H1 (cell line): ENCODE results near the gene PTPRD. TPM values are rescaled to one million over a fixed set of nuclear protein-coding genes. Genes with fewer than 3 reads are reported as not detected.

ENCODE experiments used
- CTCF ChIA-PET: fragments of 300-600 bp; sonication (Branson Sonifier 250); formaldehyde crosslinking; loops from one replicate; lab custom pipeline; 2021; ENCODE audit not compliant: partially characterized antibody; lab: Charles Lee
- POLR2A ChIA-PET: fragments of 300-600 bp; sonication (Branson Sonifier 250); formaldehyde crosslinking; loops from one replicate; lab custom pipeline; 2021; ENCODE audit warnings: inconsistent platforms; ENCODE audit not compliant: partially characterized antibody; lab: Charles Lee
- DNase-seq, 2 experiments: peaks; one replicate each; pipeline versions ENCODE4 v3.0.0 to v3.0.0-alpha.2; 2010 to 2022; ENCODE audit warnings: low spot score in 2 of 2, low read depth in 1 of 2, mixed read lengths in 1 of 2
- FAIRE-seq: peaks from 2 replicates; lab custom pipeline; 2011; peaks lifted over from hg19 to GRCh38; lab: Jason Lieb, UNC
- H2AFZ ChIP-seq: 2 replicates; pipeline ENCODE4 v1.8.1; 2012; ENCODE audit warnings: low read length, inconsistent platforms
- H2AK5ac ChIP-seq: 2 replicates; pipeline ENCODE4 v1.6.1; 2013; ENCODE audit warnings: low read depth, low read length
- H2BK120ac ChIP-seq: replicated peaks from 2 replicates; pipeline ENCODE3; 2013; ENCODE audit warnings: low read depth, low read length, inconsistent platforms
- H2BK12ac ChIP-seq: 2 replicates; pipeline ENCODE4 v1.6.1; 2013; ENCODE audit warnings: low read depth, low read length
- H2BK15ac ChIP-seq: 2 replicates; pipeline ENCODE4 v1.6.1; 2013; ENCODE audit warnings: low read length
- H2BK20ac ChIP-seq: 2 replicates; pipeline ENCODE4 v1.6.1; 2013; ENCODE audit warnings: low read length
- H2BK5ac ChIP-seq: 2 replicates; pipeline ENCODE4 v1.6.1; 2013; ENCODE audit warnings: low read depth, low read length
- H3K14ac ChIP-seq: 2 replicates; pipeline ENCODE4 v1.6.1; 2013; ENCODE audit warnings: inconsistent platforms; ENCODE audit not compliant: insufficient read length
- H3K18ac ChIP-seq: 2 replicates; pipeline ENCODE4 v1.6.1; 2013; ENCODE audit warnings: low read length; ENCODE audit errors: extremely low read depth
- H3K23ac ChIP-seq: 2 replicates; pipeline ENCODE4 v1.6.1; 2013; ENCODE audit warnings: inconsistent platforms; ENCODE audit not compliant: insufficient read length
- H3K23me2 ChIP-seq: 2 replicates; pipeline ENCODE4 v1.6.1; 2013; ENCODE audit warnings: low read depth, low read length
- H3K27ac ChIP-seq: 2 replicates; pipeline ENCODE4 v1.6.1; 2011; ENCODE audit warnings: low read depth, low read length, inconsistent platforms
- H3K27me3 ChIP-seq, 4 experiments: replicated peaks in 1 of 4; 1 replicate in 1 of 4; 2 replicates in 3 of 4; pipeline versions ENCODE4 v1.6.1 to v1.8.1; 2011 to 2013; ENCODE audit warnings: low read length in 3 of 4, mild to moderate bottlenecking in 3 of 4, inconsistent platforms in 2 of 4, mixed read lengths in 2 of 4, moderate library complexity in 1 of 4; ENCODE audit not compliant: control insufficient read depth in 3 of 4, insufficient read depth in 3 of 4; ENCODE audit errors: extremely low read depth in 1 of 4
- H3K36me3 ChIP-seq, 4 experiments: 2 replicates each; pipeline versions ENCODE4 v1.6.1 to v1.8.1; 2011 to 2013; ENCODE audit warnings: mild to moderate bottlenecking in 4 of 4, low read length in 3 of 4, moderate library complexity in 2 of 4, control low read depth in 1 of 4, inconsistent platforms in 1 of 4; ENCODE audit not compliant: insufficient read depth in 4 of 4, control insufficient read depth in 2 of 4
- H3K4ac ChIP-seq: replicated peaks from 2 replicates; pipeline ENCODE3; 2013; ENCODE audit warnings: low read length, low read depth, mixed read lengths, inconsistent platforms; ENCODE audit not compliant: insufficient read length
- H3K4me1 ChIP-seq, 4 experiments: replicated peaks in 1 of 4; 1 replicate in 1 of 4; 2 replicates in 3 of 4; pipeline versions ENCODE4 v1.6.1 to v1.8.1; 2011 to 2013; ENCODE audit warnings: low read length in 3 of 4, inconsistent platforms in 2 of 4, mixed read lengths in 1 of 4; ENCODE audit not compliant: insufficient read depth in 4 of 4, control insufficient read depth in 3 of 4
- H3K4me2 ChIP-seq, 2 experiments: 2 replicates each; pipeline versions ENCODE4 v1.6.1 to v1.8.1; 2011 to 2013; ENCODE audit warnings: low read depth in 2 of 2, low read length in 2 of 2, control low read depth in 1 of 2, inconsistent platforms in 1 of 2, mild to moderate bottlenecking in 1 of 2; ENCODE audit not compliant: insufficient read depth in 1 of 2
- H3K4me3 ChIP-seq, 4 experiments: fragments of 200-600, 300-600 bp in 1 of 4; sonication (generic), shearing (Covaris generic), sonication (Bioruptor Twin) in 1 of 4; 2 replicates each; pipeline versions ENCODE4 v1.5.1 to v1.8.1; 2011 to 2016; ENCODE audit warnings: low read length in 4 of 4, low read depth in 3 of 4, control low read depth in 2 of 4, inconsistent platforms in 2 of 4, mild to moderate bottlenecking in 2 of 4, mixed read lengths in 1 of 4, moderate library complexity in 1 of 4; ENCODE audit not compliant: insufficient read depth in 2 of 4; ENCODE audit errors: extremely low read depth in 1 of 4
- H3K56ac ChIP-seq: replicated peaks from 2 replicates; pipeline ENCODE3; 2013; ENCODE audit warnings: low read depth, mild to moderate bottlenecking, mixed read lengths, low read length, inconsistent platforms; ENCODE audit not compliant: insufficient read length
- H3K79me1 ChIP-seq: 2 replicates; pipeline ENCODE4 v1.6.1; 2013; ENCODE audit warnings: low read depth, low read length, control low read depth
- H3K79me2 ChIP-seq, 2 experiments: 2 replicates each; pipeline versions ENCODE4 v1.6.1 to v1.8.1; 2012 to 2013; ENCODE audit warnings: low read length in 2 of 2, mild to moderate bottlenecking in 2 of 2, inconsistent platforms in 1 of 2; ENCODE audit not compliant: insufficient read depth in 2 of 2, control insufficient read depth in 1 of 2
- H3K9ac ChIP-seq, 4 experiments: replicated peaks in 1 of 4; 1 replicate in 1 of 4; 2 replicates in 3 of 4; pipeline versions ENCODE4 v1.6.1 to v1.8.1; 2011 to 2013; ENCODE audit warnings: low read depth in 3 of 4, low read length in 3 of 4, control low read depth in 2 of 4, mild to moderate bottlenecking in 2 of 4, moderate library complexity in 2 of 4, inconsistent platforms in 1 of 4; ENCODE audit errors: extremely low read depth in 1 of 4
- H3K9me3 ChIP-seq, 2 experiments: 2 replicates each; pipeline versions ENCODE4 v1.6.1 to v1.8.1; 2012 to 2013; ENCODE audit warnings: mild to moderate bottlenecking in 2 of 2, moderate library complexity in 2 of 2, control low read depth in 1 of 2, inconsistent platforms in 1 of 2, low read depth in 1 of 2, low read length in 1 of 2, mixed read lengths in 1 of 2; ENCODE audit not compliant: insufficient read depth in 2 of 2
- H4K20me1 ChIP-seq, 2 experiments: replicated peaks in 1 of 2; 2 replicates each; pipeline versions ENCODE3 to v1.8.1; 2011 to 2013; ENCODE audit warnings: inconsistent platforms in 2 of 2, low read length in 2 of 2, mild to moderate bottlenecking in 1 of 2; ENCODE audit not compliant: insufficient read depth in 2 of 2, control insufficient read depth in 1 of 2
- H4K5ac ChIP-seq: 2 replicates; pipeline ENCODE4 v1.6.1; 2013; ENCODE audit warnings: low read length, low read depth, mixed read lengths, inconsistent platforms; ENCODE audit not compliant: insufficient read length
- H4K8ac ChIP-seq: 2 replicates; pipeline ENCODE4 v1.8.0; 2013; ENCODE audit warnings: mild to moderate bottlenecking, moderate library complexity, low read length, inconsistent platforms; ENCODE audit not compliant: insufficient read depth; ENCODE audit errors: extremely low read depth
- H4K91ac ChIP-seq: replicated peaks from 2 replicates; pipeline ENCODE3; 2013; ENCODE audit warnings: low read length, mixed read lengths, inconsistent platforms; ENCODE audit not compliant: insufficient read length
- EZH2 ChIP-seq: fragments of 200-600 bp; sonication (generic); IDR thresholded peaks from 2 replicates; pipeline ENCODE4 v1.7.1; 2012; ENCODE audit warnings: low read depth, mild to moderate bottlenecking, moderate library complexity, low read length, inconsistent platforms; ENCODE audit not compliant: severe bottlenecking
- TAF7 ChIP-seq: optimal IDR thresholded peaks from 2 replicates; pipeline ENCODE3; 2011; ENCODE audit warnings: low read depth, mild to moderate bottlenecking, inconsistent platforms, low read length, moderate library complexity, borderline replicate concordance
- WGBS, 2 experiments: shearing (Covaris generic) in 1 of 2; methylation state at CpG; one replicate each; pipeline versions ENCODE4 v1.1.6 to v1.1.7; 2013 to 2015; ENCODE audit warnings: low lambda C conversion rate in 2 of 2, mixed read lengths in 2 of 2, inconsistent platforms in 1 of 2, low coverage in 1 of 2, missing lambda C conversion rate in 1 of 2; ENCODE audit not compliant: insufficient replicate concordance in 2 of 2, insufficient coverage in 1 of 2, insufficient read length in 1 of 2; ENCODE audit errors: extremely low coverage in 1 of 2, missing lambda C conversion rate in 1 of 2; 5-methylcytosine and 5-hydroxymethylcytosine counted together
- polyA plus RNA-seq, 7 experiments: library from polyadenylated mRNA; depleted of rRNA in 3 of 7; stranded (reverse) in 5 of 7; unstranded in 2 of 7; fragments of >200 nt in 5 of 7; fragments of 200-250 nt in 2 of 7; gene quantifications; 1 replicate in 5 of 7; 2 replicates in 1 of 7; 4 replicates in 1 of 7; pipeline versions ENCODE4 v1.2.1 to v1.2.3, GENCODE V29; 2011 to 2013; ENCODE audit warnings: missing spikeins in 2 of 7, mixed read lengths in 2 of 7
- total RNA-seq: library from RNA; stranded (reverse); fragmentation: NEBNext Ultra II Directional; extraction: Animal tissue kit (Norgen Biotek cat#: 25700); gene quantifications from 2 replicates; pipeline ENCODE4 v1.2.1, GENCODE V29; 2021

PTPRD gene
- total and polyA plus RNA-seq, 2 of the 8 experiments (the other 6 are each of a cell fraction or from before 2014, with no cell fraction given) = 17.2 to 77.0 TPM

DNA sequence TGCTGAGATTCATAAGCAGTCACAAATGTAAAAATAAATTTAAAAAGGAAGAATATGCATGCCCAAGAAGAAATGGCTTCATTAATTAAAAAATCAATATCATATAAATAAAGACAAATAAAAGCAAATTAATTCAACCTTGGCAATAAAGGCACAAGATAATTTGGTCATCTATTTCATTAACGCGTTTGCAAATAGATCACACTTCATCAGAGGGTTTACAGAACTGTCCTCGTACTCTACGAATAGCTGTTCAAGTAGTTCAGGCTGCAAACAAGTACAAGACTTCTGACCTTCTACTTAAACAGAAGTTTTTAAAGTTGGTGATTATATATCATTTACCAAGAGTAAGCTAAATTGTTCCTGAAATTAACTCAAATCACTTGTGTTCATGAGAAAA lies 2038.0 kb downstream of the PTPRD start:
- ChIA-PET CTCF (no interaction called here), POLR2A (interaction anchor here (0.6 kb wide), 1 partner anchor 9 kb away, joined by 3 read pairs; no protein-coding TSS in a partner anchor)
- Histone ChIP-seq H3K79me1 (no peaks in the 10 kb centered on the region), H3K18ac (no peak overlapping the region), H3K23me2 (no peaks in the 10 kb centered on the region), H3K27ac (no peak overlapping the region), H3K4me2 (no peak overlapping the region), H3K9me3 (no peaks in the 10 kb centered on the region), H3K4me1 (no peaks in the 10 kb centered on the region), H3K79me2 (no peaks in the 10 kb centered on the region), H3K27me3 (no peaks in the 10 kb centered on the region), H3K23ac (no peak overlapping the region), H3K36me3 (no peaks in the 10 kb centered on the region), H2AK5ac (no peak overlapping the region), H3K9ac (no peak overlapping the region), H4K20me1 (no peaks in the 10 kb centered on the region), H3K4ac (no peak overlapping the region), H2BK5ac (no peak overlapping the region), H2BK120ac (no peak overlapping the region), H2BK20ac (no peak overlapping the region), H4K91ac (no peak overlapping the region), H3K56ac (no peak overlapping the region), H2AFZ (no peak overlapping the region), H4K5ac (no peak overlapping the region), H2BK15ac (no peak overlapping the region), H3K14ac (no peak overlapping the region), H3K4me3 (no peak overlapping the region), H4K8ac (no peak overlapping the region), H2BK12ac (no peak overlapping the region)
- 95% methylated on average over 4 of the region's 4 CpGs; no CpG with 5 or more reads in 1 of the 2 experiments for WGBS, 2 experiments
- DNase-seq (no peak), FAIRE-seq (no peak)
- no peak for TF ChIP-seq TAF7
- no peak for TF ChIP-seq EZH2
